GM12874 (cell line): ENCODE measurements around the gene TTC23.

Source experiments
- CTCF ChIP-seq: IDR thresholded peaks from 2 replicates; pipeline ENCODE4 v1.5.1; 2011; ENCODE audit warnings: low read depth, mild to moderate bottlenecking, control low read depth, low read length, moderate library complexity; ENCODE audit not compliant: insufficient read depth

The TTC23 gene

DNA sequence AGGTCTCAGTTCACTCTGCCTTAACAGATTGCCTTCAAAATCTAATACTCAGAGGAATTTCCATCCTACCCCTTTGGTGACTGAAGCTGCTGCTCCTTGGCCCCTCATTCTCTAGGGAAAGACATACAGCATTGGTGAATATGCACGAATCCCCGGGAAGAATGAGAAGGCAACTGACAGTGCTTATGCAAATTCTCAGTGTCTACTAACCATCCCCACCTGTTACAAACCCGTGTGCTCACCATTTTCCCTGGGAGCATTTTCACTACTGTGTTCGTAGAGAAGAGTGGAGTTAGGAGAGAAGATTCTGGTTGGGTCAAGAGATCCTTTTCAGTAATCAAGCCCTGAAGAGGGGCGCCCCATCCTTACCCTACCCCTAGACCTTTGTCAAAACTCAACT, 106.8 kb downstream of the TTC23 start:
- no peak for TF ChIP-seq CTCF

DNA sequence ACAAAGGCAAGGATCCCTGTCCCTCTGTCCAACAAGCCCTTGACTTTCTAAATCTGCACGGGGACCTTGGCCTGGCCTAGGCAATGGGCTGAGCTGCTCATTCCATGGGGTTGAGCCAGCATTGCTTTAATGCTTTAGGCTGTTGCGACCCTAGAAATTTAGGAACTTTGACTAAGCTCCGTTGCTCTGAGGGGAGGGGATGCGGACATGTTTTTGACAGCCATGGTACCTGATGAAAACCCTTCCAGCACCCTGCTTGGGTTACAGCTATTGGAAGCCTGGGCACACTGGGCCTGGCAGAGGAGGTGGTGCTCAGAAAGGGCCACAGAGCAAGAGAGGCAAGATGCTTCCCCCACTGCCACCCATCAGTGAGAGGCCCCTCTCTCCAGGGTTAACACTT, 107.4 kb downstream of the TTC23 start:
- no peak for TF ChIP-seq CTCF

DNA sequence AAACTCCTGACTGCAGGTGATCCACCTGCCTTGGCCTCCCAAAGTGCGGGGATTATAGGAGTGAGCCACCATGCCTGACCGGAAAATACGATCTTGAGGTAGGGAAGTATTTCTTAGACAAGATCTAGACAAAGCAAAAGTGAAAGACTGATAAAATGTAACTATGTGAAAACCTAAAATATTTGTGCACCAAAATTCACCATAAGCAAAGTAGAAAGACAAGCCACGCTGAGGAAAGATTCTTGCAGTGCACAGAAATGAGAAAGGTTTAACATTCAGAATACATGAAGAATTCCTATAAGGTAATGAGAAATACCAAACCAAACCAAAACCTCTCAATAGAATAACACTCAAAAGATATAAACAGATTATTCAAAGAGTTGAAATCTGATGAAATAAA, 108.8 kb downstream of the TTC23 start:
- TF ChIP-seq CTCF, result no peak

DNA sequence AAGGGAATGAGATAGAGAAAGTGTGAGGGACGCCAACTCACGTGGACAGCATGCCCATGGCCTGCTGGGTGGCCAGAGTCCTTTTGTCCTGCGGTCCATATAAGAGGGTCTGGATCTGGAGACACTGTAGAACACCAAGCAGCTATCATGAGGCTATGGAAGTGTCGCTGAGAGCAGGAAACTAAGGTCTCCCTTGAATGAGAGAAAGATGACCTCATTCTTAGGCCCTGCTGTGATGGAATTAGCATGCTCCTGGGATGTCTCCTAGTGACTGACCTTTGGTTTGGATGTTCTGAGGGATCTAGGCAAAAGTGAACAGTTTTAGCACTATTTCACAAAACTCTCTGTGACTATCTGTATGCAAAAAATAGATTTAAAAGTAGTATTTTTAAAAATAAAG, 110.1 kb downstream of the TTC23 start:
- no peak for TF ChIP-seq CTCF

DNA sequence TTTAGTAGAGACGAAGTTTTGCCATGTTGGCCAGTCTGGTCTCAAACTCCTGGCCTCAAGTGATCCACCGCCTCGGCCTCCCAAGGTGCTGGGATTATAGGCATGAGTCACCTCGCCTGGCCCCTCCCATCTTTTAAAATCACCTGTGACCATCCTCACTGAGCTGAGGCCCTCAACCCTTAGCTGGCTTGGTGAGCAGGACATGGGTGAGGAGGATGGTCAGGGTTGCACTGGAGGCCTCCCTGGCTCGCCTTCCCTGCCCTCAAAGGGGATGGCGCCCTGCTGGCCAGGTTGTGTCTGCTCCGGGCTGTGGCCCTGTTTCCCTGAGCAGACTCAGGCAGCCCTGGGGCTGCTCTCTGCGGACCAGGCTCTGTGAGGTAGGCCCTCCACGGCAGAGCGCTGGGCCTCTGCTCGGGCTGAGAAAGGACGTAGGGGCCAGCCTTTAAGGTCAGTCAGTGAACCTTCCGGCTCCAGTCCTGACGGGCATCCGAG, 110.8 kb downstream of the TTC23 start:
- no peak for TF ChIP-seq CTCF

GRCh38 chr15:99137877-99138276, 111.5 kb downstream of the TTC23 start:
- TF ChIP-seq CTCF, result no peak

GRCh38 chr15:99137111-99137546, 112.3 kb downstream of the TTC23 start:
- no peak for TF ChIP-seq CTCF

DNA sequence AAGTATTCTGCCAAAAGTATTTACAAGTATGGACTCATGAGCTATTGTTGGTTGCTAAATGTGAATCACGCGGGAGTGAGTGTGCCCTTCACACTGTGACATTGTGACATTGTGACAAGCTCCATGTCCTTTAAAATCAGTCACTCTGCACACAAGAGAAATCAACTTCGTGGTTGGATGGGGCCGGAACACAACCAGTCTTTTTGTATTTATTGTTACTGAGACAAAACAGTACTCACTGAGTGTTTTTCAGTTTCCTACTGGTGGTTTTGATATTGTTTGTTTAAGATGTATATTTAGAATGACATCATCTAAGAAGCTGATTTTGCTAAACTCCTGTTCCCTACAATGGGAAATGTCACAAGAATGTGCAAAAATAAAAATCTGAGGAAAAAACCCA, 114.2 kb downstream of the TTC23 start:
- no peak for TF ChIP-seq CTCF
